Osteocyte (in vitro differentiated cells): ENCODE results near the gene SSBP2. TPM values are rescaled to one million over a fixed set of nuclear protein-coding genes. Genes with fewer than 3 reads are reported as not detected.
"Not testable (repeated sequence)": the region's sequence is repeated elsewhere in the genome, so short reads cannot be mapped to it uniquely, and the experiment has no call there.

Experiments used
- DNase-seq: peaks from one replicate; pipeline ENCODE4 v3.0.0; 2021; ENCODE audit warnings: mixed read lengths; ENCODE audit not compliant: unreplicated experiment; ENCODE audit errors: extremely low spot score
- H3K27ac Mint-ChIP-seq: one replicate; pipeline ENCODE4 v1.8.0; 2021; ENCODE audit warnings: mild to moderate bottlenecking, mixed read lengths; ENCODE audit not compliant: unreplicated experiment
- H3K27me3 Mint-ChIP-seq: one replicate; pipeline ENCODE4 v1.8.0; 2021; ENCODE audit warnings: mixed read lengths; ENCODE audit not compliant: unreplicated experiment
- H3K36me3 Mint-ChIP-seq: one replicate; pipeline ENCODE4 v1.8.0; 2021; ENCODE audit warnings: mixed read lengths; ENCODE audit not compliant: unreplicated experiment
- H3K4me1 Mint-ChIP-seq: one replicate; pipeline ENCODE4 v1.8.0; 2021; ENCODE audit warnings: mixed read lengths; ENCODE audit not compliant: unreplicated experiment
- H3K4me3 Mint-ChIP-seq: one replicate; pipeline ENCODE4 v1.8.0; 2021; ENCODE audit warnings: mild to moderate bottlenecking, moderate library complexity, mixed read lengths; ENCODE audit not compliant: unreplicated experiment
- H3K9me3 Mint-ChIP-seq: one replicate; pipeline ENCODE4 v1.8.0; 2021; ENCODE audit warnings: mixed read lengths; ENCODE audit not compliant: unreplicated experiment
- CTCF ChIP-seq: fragments of 200-600 bp; sonication (generic); IDR thresholded peaks from 2 replicates; pipeline ENCODE4 v1.5.0; 2021; ENCODE audit warnings: antibody characterized with exemption, mild to moderate bottlenecking, moderate library complexity
- total RNA-seq: library from RNA; stranded (reverse); gene quantifications from 2 replicates; pipeline ENCODE4 v1.2.1, GENCODE V29; 2021

Gene SSBP2
- total RNA-seq, 1 donor from 2014 or later: 62.1 TPM

DNA sequence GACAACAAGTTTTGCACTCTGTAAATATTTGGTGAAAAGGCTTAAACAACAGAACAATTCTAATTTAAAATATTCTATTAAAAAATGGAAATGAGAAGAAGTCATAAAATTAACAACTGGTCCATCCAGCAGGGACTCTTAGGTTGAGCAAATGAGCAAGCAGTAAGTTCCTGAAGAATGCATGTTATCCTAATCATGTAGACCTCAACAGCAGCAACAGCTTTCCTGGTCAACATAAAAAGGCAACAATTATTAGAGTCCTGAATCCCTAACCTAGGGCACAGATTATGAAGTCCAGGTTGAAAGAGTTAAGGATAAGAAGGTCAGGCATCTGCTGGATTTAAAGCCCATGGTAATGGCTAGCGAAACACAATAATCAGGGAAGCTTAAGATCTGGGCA is 120.9 kb downstream of the SSBP2 start:
- Mint-ChIP-seq H3K27ac (no peak overlapping the region), H3K27me3 (no peaks in the 10 kb centered on the region), H3K4me3 (no peak overlapping the region), H3K36me3 (peaks cover 8% of the 10 kb centered on the region), H3K9me3 (no peaks in the 10 kb centered on the region), H3K4me1 (peaks cover 12% of the 10 kb centered on the region)
- DNase-seq: no peak
- TF ChIP-seq CTCF: no peak

- not testable (repeated sequence) for H3K27me3 Mint-ChIP-seq, H3K9me3 Mint-ChIP-seq, H3K36me3 Mint-ChIP-seq, H3K4me3 Mint-ChIP-seq, H3K27ac Mint-ChIP-seq, DNase-seq
- peaks cover 12% of the 10 kb centered on the region for H3K4me1 Mint-ChIP-seq
Measured at GRCh38 chr5:81628061-81628460, 122.8 kb downstream of the SSBP2 start.

DNA sequence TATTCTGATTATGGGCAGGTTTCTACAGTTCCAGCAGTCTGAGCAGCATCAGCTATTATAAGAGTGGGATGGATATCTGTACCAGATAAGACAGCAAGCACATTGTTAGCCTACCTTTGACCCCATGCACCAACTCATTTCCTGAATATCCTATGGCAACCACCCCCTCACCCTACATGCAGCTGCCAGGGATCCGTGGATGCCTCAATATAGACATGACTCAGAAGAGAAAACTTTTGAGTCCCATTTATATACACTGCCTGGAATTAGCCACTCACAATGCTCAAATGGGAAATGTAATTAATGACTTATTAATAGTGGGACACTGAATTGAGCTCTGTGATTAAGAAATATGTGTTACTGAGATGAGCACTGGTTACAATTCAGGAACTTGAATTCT is 124.4 kb downstream of the SSBP2 start:
- Mint-ChIP-seq H3K36me3 (peaks cover 8% of the 10 kb centered on the region), H3K9me3 (no peaks in the 10 kb centered on the region), H3K27me3 (no peaks in the 10 kb centered on the region), H3K27ac (no peak overlapping the region), H3K4me3 (no peak overlapping the region), H3K4me1 (peaks cover 12% of the 10 kb centered on the region)
- TF ChIP-seq CTCF: no peak
- no peak for DNase-seq

DNA sequence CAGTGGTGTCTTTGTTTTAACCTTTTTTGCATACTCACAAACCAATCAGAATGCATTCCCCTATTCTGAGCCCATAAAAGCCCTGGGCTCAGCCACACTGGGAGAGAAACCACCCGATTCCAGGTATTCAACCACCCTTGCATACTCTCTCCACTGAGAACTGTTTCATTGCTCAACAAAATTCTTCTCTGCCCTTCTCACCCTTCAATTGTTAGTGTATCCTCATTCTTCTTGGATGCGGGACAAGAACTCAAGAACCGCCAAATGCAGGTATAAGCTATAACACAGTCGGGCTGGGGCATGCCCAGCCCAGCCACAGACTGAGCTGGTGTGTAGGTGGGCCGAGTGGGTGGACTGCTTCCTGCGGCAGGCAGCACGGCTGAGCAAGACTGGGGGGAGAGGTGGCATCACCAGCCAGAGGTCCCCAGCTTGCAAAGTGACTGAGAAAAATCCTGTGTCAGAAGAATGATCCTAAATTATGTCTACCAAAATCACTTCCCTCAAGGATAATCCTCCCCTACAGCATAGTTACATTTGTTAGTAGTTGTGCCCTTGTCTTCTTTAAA is 141.0 kb downstream of the SSBP2 start:
- Mint-ChIP-seq H3K4me3 (no peak overlapping the region), H3K27ac (no peak overlapping the region), H3K9me3 (no peaks in the 10 kb centered on the region), H3K36me3 (peaks cover 36% of the 10 kb centered on the region), H3K4me1 (no peaks in the 10 kb centered on the region), H3K27me3 (no peaks in the 10 kb centered on the region)
- no peak for DNase-seq
- TF ChIP-seq CTCF: no peak

DNA sequence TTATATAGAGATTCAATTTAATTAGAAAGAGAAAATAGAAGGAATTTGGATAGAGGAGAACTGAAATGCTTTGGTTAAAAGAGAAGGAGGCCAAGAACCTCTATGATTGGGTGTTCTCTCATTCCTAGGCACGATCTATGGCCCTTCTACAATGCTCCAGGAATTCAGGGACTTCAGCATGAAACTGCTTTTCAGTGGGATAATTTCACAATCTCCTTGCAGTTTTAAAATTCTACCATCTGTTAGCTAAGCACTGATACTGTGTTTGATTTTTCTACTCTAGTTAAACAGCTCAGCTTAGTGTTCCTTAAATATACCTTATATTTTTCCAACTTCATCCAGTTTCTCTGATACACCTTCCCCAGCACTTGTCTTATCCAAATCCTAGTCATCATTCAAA is 141.9 kb downstream of the SSBP2 start:
- no peaks in the 10 kb centered on the region for H3K27me3 Mint-ChIP-seq
- no peaks in the 10 kb centered on the region for H3K9me3 Mint-ChIP-seq
- peaks cover 2% of the 10 kb centered on the region for H3K4me1 Mint-ChIP-seq
- no peak overlapping the region for H3K27ac Mint-ChIP-seq
- no peak for DNase-seq
- H3K4me3 Mint-ChIP-seq: no peak overlapping the region
- no peak for TF ChIP-seq CTCF
- H3K36me3 Mint-ChIP-seq: peaks cover 32% of the 10 kb centered on the region

- no peak overlapping the region for H3K4me3 Mint-ChIP-seq
- no peaks in the 10 kb centered on the region for H3K27me3 Mint-ChIP-seq
- H3K36me3 Mint-ChIP-seq: peaks cover 30% of the 10 kb centered on the region
- TF ChIP-seq CTCF: no peak
- H3K27ac Mint-ChIP-seq: no peak overlapping the region
- DNase-seq: no peak
- H3K4me1 Mint-ChIP-seq: peaks cover 2% of the 10 kb centered on the region
- H3K9me3 Mint-ChIP-seq: no peaks in the 10 kb centered on the region
Measured at GRCh38 chr5:81607693-81608092, 143.2 kb downstream of the SSBP2 start.
